ENCODE measurements around the gene TBC1D16. TPM values are rescaled to one million over a fixed set of nuclear protein-coding genes. Genes with fewer than 3 reads are reported as not detected.
A peak's percentile ranks its signal among the peaks of the same experiment; 100 is the strongest.

Gene TBC1D16
- total and polyA plus RNA-seq, 5 donors, result 9.9 to 27.8 (median 21.0) TPM

GRCh38 chr17:79928502-79929256 is 107.0 kb downstream of the TBC1D16 start:
- ATAC-seq (no peak), DNase-seq (no peak)
- Histone ChIP-seq H3K27me3 (ENCODE audit: control insufficient read depth, insufficient read depth) (no peaks in the 10 kb centered on the region), H3K4me1 (ENCODE audit: control insufficient read depth, insufficient read depth, low read length) (no peaks in the 10 kb centered on the region), H3K4me3 (ENCODE audit: low read length) (no peak overlapping the region), H3K27ac (ENCODE audit: low read length) (no peak overlapping the region), H3K9me3 (ENCODE audit: control insufficient read depth, low read length) (no peaks in the 10 kb centered on the region)
- WGBS, result 86% methylated on average over 16 of the region's 16 CpGs
- intact Hi-C loops (cut with DNase I), result loop anchor here in 2 of 4 donors (2.0 to 10.0 kb wide), 2 partner anchors 56 to 66 kb away; no protein-coding TSS in a partner anchor

GRCh38 chr17:79927688-79928501 is 107.8 kb downstream of the TBC1D16 start:
- no peaks in the 10 kb centered on the region for H3K4me1 ChIP-seq (ENCODE audit: control insufficient read depth, insufficient read depth, low read length)
- no peaks in the 10 kb centered on the region for H3K27me3 ChIP-seq (ENCODE audit: control insufficient read depth, insufficient read depth)
- H3K9me3 ChIP-seq (ENCODE audit: control insufficient read depth, low read length), result no peaks in the 10 kb centered on the region
- no peak overlapping the region for H3K27ac ChIP-seq (ENCODE audit: low read length)
- no peak overlapping the region for H3K4me3 ChIP-seq (ENCODE audit: low read length)
- intact Hi-C loops (cut with DNase I), result loop anchor here in 2 of 4 donors (2.0 to 10.0 kb wide), 2 partner anchors 57 to 65 kb away; no protein-coding TSS in a partner anchor
- ATAC-seq (no peak), DNase-seq (no peak)
- 83% methylated on average over 13 of the region's 13 CpGs for WGBS

DNA sequence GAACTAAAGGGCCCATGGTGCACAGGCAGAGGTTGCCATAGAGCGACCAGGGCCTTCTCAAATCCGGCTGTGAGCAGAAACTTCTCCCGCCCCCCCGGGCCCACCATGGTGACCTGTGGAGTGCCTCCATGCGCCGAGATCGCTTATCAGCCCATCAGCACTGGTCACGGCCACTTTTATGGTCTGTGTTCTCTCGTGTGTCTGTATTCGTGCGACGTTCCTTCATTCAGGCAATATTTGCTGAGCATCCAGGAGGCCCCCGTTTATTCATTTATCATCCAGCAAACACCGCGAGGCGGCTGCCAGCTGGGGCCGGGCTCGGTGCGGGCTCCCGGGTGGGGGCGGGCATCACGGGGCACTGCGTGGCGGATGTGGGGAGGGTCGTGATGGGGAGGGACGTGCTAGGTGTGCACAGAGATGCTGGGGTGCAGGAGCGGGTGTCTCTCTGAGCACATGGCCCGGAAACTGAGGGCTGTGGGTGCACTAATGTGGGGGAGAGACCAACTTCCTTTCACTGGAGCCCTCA is 108.5 kb downstream of the TBC1D16 start:
- intact Hi-C loops (cut with DNase I), result loop anchor here in 1 of 4 donors (10.0 kb wide), 1 partner anchor 58 kb away; no protein-coding TSS in a partner anchor

DNA sequence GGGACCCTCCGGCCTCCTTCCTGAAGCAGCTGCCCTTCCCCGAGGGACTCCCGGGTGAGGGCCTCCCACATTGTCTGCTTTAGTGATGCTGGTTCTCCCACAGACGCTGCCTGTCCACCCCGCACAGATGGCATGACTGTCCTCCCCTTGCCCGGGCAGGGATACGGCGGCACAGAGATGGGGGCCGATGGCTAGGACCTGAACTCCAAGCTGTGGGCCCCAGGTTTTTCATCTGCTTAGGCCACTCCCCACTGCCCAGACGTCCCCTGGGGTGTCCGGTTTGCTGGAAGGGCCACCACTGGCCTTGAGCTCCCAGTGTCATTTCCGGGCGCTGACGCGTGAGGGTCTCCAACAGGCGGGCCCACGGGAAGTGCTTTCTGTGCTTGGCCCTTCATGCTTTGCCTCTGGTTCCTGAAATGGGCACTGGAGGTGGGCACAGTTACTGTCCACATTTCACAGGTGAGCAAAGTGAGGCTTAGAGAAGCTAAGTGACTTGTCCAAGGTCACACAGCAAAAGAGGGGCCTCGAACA is 109.0 kb downstream of the TBC1D16 start:
- no peak for ATAC-seq
- DNase-seq, result peak in 1 of 3 donors; percentile 42
- H3K27me3 ChIP-seq (ENCODE audit: control insufficient read depth, insufficient read depth), result no peaks in the 10 kb centered on the region
- H3K4me1 ChIP-seq (ENCODE audit: control insufficient read depth, insufficient read depth, low read length), result no peaks in the 10 kb centered on the region
- no peak overlapping the region for H3K4me3 ChIP-seq (ENCODE audit: low read length)
- H3K27ac ChIP-seq (ENCODE audit: low read length), result no peak overlapping the region
- no peaks in the 10 kb centered on the region for H3K9me3 ChIP-seq (ENCODE audit: control insufficient read depth, low read length)
- 74% methylated on average over 18 of the region's 18 CpGs for WGBS
- intact Hi-C loops (cut with DNase I), result loop anchor here in 1 of 4 donors (10.0 kb wide), 1 partner anchor 58 kb away; no protein-coding TSS in a partner anchor

More for the DNA sequence above, 108.5 kb downstream of the TBC1D16 start:
- WGBS, result 83% methylated on average over 28 of the region's 28 CpGs
- no peak overlapping the region for H3K4me3 ChIP-seq (ENCODE audit: low read length)
- H3K27ac ChIP-seq (ENCODE audit: low read length), result no peak overlapping the region
- no peak for ATAC-seq
- H3K4me1 ChIP-seq (ENCODE audit: control insufficient read depth, insufficient read depth, low read length), result no peaks in the 10 kb centered on the region
- H3K9me3 ChIP-seq (ENCODE audit: control insufficient read depth, low read length), result no peaks in the 10 kb centered on the region
- peak in 1 of 3 donors; percentile 26 for DNase-seq
- no peaks in the 10 kb centered on the region for H3K27me3 ChIP-seq (ENCODE audit: control insufficient read depth, insufficient read depth)

DNA sequence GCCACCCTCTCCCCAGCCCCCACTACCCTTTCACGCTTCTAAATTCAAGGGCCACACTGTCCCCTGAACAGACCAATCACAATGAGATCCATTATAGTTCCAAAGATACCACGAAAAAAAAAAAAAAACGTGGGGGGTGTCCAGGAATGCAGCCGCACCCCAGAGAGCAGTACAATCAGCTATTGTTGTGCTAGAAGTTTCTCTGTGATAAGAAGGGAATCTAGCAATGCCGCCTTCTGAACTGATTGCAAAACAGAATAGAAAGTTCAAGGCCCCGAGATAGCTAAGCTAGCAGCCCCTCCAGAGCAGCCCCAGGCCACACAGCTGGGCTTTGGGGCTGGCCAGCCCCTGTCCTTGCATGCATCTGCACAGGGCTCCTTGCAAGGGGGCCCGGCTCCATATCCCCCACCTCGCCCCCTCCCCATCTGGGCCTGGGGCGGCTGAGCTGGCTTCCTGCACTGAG is 109.5 kb downstream of the TBC1D16 start:
- H3K9me3 ChIP-seq (ENCODE audit: control insufficient read depth, low read length), result no peaks in the 10 kb centered on the region
- H3K4me3 ChIP-seq (ENCODE audit: low read length), result no peak overlapping the region
- 50% methylated on average over 9 of the region's 9 CpGs for WGBS
- intact Hi-C loops (cut with DNase I), result loop anchor here in 1 of 4 donors (10.0 kb wide), 1 partner anchor 59 kb away; no protein-coding TSS in a partner anchor
- H3K27me3 ChIP-seq (ENCODE audit: control insufficient read depth, insufficient read depth), result no peaks in the 10 kb centered on the region
- ATAC-seq, result no peak
- H3K4me1 ChIP-seq (ENCODE audit: control insufficient read depth, insufficient read depth, low read length), result no peaks in the 10 kb centered on the region
- DNase-seq, result peak in 1 of 3 donors; percentile 33
- no peak overlapping the region for H3K27ac ChIP-seq (ENCODE audit: low read length)

- 59% methylated on average over 29 of the region's 29 CpGs for WGBS
- Histone ChIP-seq H3K27me3 (ENCODE audit: control insufficient read depth, insufficient read depth) (no peaks in the 10 kb centered on the region), H3K4me1 (ENCODE audit: control insufficient read depth, insufficient read depth, low read length) (no peaks in the 10 kb centered on the region), H3K27ac (ENCODE audit: low read length) (no peak overlapping the region), H3K4me3 (ENCODE audit: low read length) (no peak overlapping the region), H3K9me3 (ENCODE audit: control insufficient read depth, low read length) (no peaks in the 10 kb centered on the region)
- intact Hi-C loops (cut with DNase I), result loop anchor here in 1 of 4 donors (10.0 kb wide), 1 partner anchor 59 kb away; no protein-coding TSS in a partner anchor
- ATAC-seq (peak; percentile 61 to 63), DNase-seq (peak; percentile 64 to 86 (median 82))
These were observed 110.3 kb downstream of the TBC1D16 start for GRCh38 chr17:79925242-79925957.

DNA sequence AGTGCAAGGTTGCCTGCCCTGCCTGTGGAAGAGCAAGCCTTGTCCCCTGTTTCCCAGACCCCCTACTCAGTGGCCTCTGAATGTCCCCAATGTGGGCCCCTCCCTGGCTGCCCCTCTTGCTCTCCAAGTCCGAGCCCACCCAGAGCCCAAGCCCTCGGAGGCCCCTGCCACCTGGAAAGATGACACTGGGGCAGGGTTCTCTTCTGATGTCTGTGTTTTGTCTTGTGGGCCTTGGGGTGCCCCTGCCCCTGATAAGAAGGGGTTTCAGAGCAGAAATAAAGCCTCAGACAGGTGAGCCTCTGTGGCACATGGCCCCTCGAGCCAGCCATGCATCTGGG is 111.1 kb downstream of the TBC1D16 start:
- Histone ChIP-seq H3K27me3 (ENCODE audit: control insufficient read depth, insufficient read depth) (no peaks in the 10 kb centered on the region), H3K4me1 (ENCODE audit: control insufficient read depth, insufficient read depth, low read length) (no peaks in the 10 kb centered on the region), H3K4me3 (ENCODE audit: low read length) (no peak overlapping the region), H3K9me3 (ENCODE audit: control insufficient read depth, low read length) (no peaks in the 10 kb centered on the region), H3K27ac (ENCODE audit: low read length) (no peak overlapping the region)
- WGBS, result 84% methylated on average over 3 of the region's 3 CpGs
- ATAC-seq (no peak), DNase-seq (no peak)
- intact Hi-C loops (cut with DNase I), result loop anchor here in 1 of 4 donors (10.0 kb wide), 1 partner anchor 60 kb away; no protein-coding TSS in a partner anchor

GRCh38 chr17:79923974-79924638 is 111.6 kb downstream of the TBC1D16 start:
- H3K9me3 ChIP-seq (ENCODE audit: control insufficient read depth, low read length), result no peaks in the 10 kb centered on the region
- H3K4me3 ChIP-seq (ENCODE audit: low read length), result no peak overlapping the region
- intact Hi-C loops (cut with DNase I), result loop anchor here in 1 of 4 donors (10.0 kb wide), 1 partner anchor 61 kb away; no protein-coding TSS in a partner anchor
- ATAC-seq (no peak), DNase-seq (peak; percentile 2 to 72 (median 53))
- H3K27me3 ChIP-seq (ENCODE audit: control insufficient read depth, insufficient read depth), result no peaks in the 10 kb centered on the region
- WGBS, result 73% methylated on average over 16 of the region's 16 CpGs
- no peak overlapping the region for H3K27ac ChIP-seq (ENCODE audit: low read length)
- H3K4me1 ChIP-seq (ENCODE audit: control insufficient read depth, insufficient read depth, low read length), result no peaks in the 10 kb centered on the region

- ATAC-seq, result no peak
- DNase-seq, result peak; percentile 5 to 12 (median 7)
- no peak overlapping the region for H3K4me3 ChIP-seq (ENCODE audit: low read length)
- no peaks in the 10 kb centered on the region for H3K4me1 ChIP-seq (ENCODE audit: control insufficient read depth, insufficient read depth, low read length)
- no peaks in the 10 kb centered on the region for H3K27me3 ChIP-seq (ENCODE audit: control insufficient read depth, insufficient read depth)
- no peaks in the 10 kb centered on the region for H3K9me3 ChIP-seq (ENCODE audit: control insufficient read depth, low read length)
- H3K27ac ChIP-seq (ENCODE audit: low read length), result no peak overlapping the region
- intact Hi-C loops (cut with DNase I), result loop anchor here in 1 of 4 donors (10.0 kb wide), 1 partner anchor 62 kb away; no protein-coding TSS in a partner anchor
- 82% methylated on average over 12 of the region's 12 CpGs for WGBS
These were observed 112.9 kb downstream of the TBC1D16 start for GRCh38 chr17:79922798-79923197.
